GM21447 (cell line): Measurements from ENCODE around the gene MFN2.
"Not testable (repeated sequence)": the region's sequence is repeated elsewhere in the genome, so short reads cannot be mapped to it uniquely, and the experiment has no call there.

Source experiments
- ATAC-seq: cut with Tn5 transposase; IDR thresholded peaks from one replicate; pipeline ENCODE4 v1.9.1; 2021; ENCODE audit not compliant: unreplicated experiment

MFN2 gene

DNA sequence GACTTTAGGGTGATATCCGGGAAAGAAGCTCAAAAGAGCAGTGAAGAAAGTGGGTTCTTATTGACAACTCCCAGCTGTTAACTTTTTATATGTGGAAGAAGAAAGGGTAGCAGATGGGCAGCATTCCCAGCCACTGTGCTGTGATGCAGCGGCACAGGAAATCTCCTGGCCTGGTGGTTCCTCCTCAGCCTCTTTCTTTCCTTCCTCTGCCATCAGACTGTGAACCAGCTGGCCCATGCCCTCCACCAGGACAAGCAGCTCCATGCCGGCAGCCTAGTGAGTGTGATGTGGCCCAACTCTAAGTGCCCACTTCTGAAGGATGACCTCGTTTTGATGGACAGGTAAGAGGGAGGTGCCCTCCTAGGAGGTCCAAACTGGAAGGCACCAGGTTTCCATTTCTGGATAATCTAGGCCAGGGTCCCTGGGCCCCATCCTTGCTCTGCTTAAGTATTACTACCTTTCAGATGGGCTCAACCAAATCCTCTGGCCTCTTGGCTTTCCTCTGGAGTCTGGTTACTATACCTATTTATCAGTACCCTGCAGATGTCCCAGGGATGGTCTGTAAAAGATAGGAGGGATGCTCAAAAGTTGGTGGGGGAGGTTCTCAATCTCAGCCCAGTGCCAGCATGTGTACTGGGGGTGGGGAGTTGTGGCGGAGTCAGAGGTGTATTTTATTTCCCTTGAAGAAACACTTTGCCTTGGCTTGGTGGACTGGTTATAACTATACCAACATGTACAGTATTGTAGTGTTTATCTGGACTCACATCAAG is 17.0 kb downstream of the MFN2 start:
- ATAC-seq = no peak

DNA sequence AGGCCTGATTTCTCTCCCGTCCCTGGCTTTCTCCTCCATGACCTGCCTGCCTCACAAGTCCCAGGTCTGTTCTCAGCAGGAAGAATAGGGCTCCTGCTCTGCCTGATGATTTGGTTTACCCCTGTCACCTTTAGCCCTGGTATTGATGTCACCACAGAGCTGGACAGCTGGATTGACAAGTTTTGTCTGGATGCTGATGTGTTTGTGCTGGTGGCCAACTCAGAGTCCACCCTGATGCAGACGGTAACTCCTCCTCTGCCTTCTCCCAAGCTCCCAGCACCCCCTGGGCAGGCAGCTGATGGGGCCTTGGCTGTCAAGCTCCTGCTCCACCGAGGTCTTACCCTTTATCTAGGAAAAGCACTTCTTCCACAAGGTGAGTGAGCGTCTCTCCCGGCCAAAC is 18.4 kb downstream of the MFN2 start:
- no peak for ATAC-seq

DNA sequence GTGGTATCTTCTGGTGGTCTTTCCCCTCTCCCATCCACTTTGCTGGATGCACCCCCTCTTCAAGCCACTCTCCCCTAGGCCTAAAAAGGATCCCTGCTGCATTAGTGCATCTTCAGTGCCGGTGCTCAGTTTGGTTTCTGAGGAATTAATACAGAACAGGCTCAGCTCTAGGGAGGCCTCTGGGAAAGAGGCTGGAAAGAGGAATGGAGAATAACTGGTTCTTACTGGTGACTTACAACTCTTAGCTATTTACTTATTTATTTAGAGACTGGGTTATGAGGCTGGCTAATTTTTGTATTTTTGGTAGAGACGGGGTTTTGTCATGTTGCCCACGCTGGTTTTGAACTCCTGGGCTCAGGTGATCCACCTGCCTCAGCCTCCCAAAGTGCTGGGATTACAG is 19.0 kb downstream of the MFN2 start:
- no peak for ATAC-seq

DNA sequence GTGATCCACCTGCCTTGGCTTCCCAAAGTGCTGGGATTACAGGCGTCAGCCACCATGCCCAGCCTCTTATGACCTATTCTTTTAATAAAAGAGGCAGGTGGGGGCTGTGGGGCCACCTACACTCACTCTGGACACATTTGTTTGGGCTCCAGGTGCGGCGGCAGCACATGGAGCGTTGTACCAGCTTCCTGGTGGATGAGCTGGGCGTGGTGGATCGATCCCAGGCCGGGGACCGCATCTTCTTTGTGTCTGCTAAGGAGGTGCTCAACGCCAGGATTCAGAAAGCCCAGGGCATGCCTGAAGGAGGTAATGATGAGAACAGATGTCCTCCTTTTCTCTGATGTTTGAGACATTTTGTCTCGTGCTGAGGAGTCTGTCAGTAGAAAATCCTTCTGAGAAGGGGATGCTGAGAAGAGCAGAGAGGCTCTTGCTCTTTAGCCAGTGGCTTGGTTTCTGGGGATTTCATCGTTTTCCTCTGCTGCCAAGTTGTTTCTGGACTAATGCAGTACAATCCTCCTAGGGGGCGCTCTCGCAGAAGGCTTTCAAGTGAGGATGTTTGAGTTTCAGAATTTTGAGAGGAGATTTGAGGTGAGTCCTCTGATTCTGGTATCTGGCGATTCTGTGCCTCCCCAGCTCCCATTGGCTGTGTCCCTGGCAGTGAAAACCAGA is 21.1 kb downstream of the MFN2 start:
- ATAC-seq = no peak

DNA sequence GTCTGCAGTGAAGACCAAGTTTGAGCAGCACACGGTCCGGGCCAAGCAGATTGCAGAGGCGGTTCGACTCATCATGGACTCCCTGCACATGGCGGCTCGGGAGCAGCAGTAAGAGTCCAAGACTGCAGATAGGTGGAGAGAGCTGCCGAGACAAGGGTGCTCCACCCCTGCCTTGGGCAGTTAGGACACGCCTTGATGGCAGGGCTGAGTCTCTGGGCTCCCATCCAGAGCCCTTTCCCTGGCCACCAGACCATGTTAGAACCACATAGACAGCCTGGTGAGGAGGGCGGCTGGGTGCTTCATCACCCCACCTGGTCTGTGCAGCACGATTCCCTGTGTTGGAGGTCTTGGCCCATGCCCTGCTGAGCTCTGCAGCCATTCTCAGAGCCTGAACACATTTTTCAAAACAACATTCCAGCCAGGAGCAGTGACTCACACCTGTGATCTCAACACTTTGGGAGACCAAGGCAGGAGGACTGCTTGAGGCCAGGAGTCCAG is 21.8 kb downstream of the MFN2 start:
- ATAC-seq = no peak

DNA sequence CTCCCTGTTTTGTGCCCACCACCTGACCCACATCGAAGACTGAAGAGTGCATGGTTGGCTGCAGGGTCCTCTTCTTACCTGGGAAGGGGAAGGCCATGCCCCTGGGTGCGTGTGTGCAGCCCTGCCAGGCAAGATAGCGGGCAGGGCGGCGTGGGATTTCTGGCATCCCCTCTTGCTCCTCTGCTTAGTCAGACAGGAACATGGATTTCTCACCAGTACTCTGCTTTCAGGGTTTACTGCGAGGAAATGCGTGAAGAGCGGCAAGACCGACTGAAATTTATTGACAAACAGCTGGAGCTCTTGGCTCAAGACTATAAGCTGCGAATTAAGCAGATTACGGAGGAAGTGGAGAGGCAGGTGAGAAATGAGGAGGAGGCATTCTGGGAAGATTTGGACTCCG is 23.5 kb downstream of the MFN2 start:
- no peak for ATAC-seq

DNA sequence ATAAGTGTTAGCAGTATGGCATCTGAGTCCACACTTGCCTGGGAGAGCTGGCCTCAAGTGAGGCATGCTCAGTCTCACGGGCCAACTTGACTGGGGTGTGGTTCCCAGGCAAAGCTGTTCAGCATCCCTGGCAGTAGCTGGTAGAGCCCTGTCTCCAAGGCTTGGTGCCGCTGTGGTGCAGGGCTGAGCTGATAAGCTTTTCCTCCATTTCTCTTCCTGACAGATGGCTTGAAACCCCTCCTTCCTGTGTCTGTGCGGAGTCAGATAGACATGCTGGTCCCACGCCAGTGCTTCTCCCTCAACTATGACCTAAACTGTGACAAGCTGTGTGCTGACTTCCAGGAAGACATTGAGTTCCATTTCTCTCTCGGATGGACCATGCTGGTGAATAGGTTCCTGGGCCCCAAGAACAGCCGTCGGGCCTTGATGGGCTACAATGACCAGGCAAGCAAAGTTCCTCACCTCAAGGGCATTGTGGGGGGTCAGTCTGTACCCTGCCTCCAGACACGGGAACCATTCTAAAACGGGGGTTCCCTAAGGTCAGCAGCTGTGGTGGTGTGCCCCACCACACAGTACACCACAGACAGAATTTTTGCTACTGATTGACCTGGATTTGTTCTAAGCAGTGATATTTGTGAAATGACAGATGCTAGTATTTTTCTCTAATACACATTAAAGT is 25.4 kb downstream of the MFN2 start:
- ATAC-seq = no peak

DNA sequence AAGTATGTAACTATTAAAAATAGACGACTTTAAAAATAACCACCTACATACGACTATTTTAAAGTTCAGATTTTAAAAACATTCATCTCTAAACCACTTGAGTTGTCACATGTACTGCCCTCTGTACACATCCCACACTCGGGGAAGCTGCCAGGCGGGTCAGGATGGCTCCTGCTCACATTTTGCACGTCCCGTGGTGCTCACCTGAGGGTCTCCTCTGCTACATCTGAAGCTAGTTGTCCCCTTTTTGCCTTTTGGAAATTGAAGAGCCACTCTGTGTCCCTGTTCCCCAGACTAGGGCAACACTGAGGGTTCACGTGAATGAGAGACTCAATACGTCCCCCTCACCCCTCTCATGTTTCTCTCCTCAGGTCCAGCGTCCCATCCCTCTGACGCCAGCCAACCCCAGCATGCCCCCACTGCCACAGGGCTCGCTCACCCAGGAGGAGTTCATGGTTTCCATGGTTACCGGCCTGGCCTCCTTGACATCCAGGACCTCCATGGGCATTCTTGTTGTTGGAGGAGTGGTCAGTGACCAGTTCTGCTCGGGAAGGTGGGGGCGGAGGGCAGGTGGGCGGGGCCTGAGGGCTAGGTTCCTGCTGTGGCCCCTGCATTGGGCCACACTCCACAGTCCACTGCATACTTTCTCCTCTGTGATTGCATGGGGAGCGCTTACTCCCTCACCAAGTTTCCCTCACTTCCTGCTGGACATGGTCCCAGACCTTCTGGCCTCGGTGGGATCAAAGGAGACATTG is 26.1 kb downstream of the MFN2 start:
- ATAC-seq = no peak

DNA sequence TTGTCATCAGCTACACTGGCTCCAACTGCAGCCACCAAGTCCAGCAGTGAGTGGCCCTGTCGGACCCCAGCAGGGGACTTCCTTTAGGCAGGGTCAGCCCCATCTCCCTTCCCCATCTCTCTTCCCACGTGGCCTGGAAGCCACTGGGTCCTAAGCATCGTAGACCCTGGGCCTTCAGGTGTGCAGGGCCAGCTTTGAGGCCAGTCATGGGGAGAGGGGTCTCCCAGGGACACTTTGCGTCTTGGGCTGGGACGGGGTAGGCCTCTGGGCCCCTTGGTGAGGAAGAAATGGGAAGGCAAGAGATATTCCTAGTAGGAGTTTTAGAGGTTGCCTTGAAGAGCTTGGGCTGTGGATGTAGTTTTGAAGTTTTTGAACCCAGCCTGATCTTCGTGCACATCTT is 27.0 kb downstream of the MFN2 start:
- ATAC-seq = no peak

DNA sequence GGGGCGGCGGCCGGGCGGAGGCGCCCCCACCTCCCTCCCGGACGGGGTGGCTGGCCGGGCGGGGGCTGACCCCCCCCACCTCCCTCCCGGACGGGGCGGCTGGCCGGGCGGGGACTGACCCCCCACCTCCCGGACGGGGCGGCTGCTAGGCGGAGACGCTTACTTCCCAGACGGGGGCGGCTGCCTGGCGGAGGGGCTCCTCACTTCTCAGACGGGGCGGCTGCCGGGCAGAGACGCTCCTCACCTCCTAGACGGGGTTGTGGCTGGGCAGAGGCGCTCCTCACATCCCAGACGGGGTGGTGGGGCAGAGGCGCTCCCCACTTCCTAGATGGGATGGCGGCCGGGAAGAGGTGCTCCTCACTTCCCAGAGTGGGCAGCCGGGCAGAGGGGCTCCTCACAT is 28.1 kb downstream of the MFN2 start:
- not testable (repeated sequence) for ATAC-seq

DNA sequence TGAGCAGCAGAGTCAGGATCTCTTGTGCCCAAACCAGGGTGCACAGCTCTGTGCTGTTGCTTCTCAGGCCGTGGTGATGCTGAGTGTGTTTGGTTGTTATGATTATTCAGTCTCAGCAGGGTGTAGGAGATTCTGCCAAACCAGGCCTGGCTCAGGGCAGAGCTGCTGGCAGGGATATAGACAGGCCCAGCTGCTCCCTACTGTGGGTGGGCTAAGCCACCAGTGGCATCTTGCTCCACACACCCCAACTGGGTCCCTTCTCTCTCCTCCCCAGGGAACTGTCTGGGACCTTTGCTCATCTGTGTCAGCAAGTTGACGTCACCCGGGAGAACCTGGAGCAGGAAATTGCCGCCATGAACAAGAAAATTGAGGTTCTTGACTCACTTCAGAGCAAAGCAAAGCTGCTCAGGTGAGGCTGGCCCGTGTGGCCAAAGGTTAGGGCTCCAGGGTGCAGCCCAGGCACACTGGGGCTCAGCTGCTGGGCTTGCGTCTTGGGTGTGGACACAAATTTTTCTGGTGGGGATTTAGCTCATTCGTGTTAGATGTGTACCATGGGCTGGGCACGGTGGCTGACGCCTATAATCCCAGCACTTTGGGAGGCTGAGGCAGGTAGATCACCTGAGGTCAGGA is 29.2 kb downstream of the MFN2 start:
- ATAC-seq = no peak

DNA sequence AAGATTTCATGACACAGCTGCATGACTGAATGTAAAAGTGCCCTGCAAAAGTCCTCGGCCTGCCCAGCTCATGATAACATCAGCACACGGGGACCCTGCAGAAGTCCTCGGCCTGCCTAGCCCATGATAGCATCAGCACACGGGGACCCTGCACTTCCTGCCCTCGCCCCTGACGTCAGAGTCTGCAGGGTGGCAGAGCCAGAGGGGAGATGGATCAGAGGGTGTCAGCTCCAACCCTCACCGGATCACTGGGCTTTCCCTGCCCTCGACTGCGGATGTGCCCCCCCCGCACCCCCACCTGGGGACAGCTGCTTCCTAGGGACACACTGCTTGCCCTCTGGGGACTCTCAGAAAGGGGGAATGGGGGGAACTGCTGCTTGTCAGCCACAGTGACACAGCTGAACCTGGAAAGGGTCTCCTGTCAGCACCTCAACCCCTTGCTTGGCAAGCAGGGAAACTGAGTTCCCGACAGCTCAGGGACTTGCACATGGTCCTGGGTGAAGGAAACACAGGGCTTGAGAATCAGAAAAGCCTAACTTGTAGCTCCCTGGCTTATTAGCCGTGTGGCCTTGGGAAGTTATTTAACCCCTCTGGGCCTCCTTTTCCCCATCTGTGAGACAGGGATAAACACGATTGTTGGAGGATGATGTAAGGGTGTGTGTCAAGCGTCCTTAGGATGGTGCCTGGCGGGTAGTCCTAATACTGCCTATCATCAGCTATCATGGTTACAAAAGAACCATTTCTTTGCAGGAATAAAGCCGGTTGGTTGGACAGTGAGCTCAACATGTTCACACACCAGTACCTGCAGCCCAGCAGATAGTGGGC is 30.7 kb downstream of the MFN2 start:
- no peak for ATAC-seq

DNA sequence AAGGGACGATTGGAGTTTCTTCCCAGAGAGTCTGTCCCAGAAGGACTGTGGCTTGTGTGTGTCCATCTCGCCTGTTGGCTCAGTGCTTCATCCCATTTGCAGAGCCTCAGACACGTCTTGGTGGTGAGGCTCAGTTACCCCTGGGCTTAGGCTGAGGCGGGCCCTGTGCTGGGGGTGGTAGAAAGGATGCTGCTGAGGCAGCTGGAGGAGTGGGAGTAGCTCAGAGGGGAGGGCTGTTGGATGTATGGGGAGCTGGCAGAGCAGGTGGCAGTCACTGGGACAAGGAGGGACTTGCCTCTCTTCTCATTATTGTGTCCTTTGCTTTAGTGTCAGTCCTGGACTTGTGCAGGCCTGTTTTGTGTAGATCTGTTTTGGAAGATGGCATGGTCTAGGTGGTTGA is 31.8 kb downstream of the MFN2 start:
- ATAC-seq = no peak

DNA sequence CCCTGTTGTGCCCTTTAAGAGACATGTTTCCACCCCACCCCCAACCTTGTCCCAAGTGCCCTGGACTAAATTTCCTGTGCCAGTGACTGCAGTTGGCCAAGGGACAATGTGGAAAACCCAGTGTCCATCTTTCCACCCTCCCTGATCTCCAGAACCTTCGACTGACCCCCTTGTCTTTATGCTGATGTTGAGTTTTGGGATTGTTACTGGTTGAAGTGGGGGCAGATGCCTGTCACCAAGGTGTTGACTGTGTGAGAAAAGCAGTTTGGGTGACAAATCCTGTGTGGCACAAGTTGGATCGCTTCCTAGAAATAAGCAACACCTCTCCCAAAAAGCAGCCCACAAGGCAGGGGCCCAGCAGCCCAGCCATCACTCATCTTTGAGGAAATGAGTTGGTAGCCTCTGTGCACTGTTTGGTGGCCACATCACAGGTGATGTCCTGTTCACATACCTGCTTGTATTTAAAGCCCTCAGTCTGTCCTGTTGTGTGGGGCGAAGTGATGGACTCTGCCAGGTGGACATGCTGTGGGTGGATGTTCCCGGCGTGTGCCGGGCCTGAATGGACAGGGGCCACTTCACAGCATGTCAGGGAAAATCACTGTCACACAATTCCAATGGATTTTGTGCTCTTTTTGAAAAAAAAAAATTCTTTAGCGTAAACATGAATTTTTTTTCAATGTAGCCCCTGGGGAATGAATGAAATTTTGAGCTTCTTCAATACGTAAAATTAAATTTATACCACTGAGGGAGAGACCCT is 32.5 kb downstream of the MFN2 start:
- no peak for ATAC-seq

DNA sequence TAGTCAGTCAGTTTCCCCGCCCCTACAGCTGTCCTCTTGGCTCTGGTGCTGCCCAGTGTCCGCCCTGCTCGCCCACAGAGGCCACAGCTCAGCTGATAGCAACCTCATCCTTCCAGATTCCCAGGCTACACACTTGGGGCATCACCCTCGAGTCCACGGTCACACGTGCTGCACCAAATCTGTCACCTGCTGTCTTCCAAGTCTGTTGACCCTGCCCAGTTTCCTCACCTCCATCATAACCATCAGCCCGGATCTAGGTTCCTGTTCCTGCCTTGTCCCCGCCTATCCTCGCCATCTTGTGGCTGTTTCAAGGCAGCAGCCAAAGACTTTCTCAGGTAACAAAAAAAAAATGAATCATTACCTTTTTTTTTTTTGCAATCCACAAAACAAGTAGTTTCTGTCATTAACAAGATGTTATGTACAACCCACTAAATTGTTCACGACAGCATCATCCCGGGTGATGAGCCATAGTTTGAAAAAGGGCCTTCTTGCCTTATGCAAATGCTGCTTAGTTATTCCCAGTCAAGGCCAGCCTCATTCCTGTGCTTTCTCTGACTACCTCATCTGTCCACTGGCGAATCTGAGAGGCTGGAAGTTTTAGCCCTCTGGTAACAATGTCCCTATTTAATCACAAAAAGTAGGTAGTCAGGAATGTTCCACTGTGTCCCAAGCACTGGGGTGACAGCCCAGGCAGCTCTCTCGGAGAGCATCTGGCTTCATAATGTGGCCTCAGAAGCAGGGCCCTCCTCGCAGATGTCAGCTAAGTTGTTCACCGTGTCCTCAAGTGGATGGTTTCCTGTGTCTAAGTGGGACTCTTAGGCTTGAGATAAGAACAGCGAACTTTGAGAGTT is 34.1 kb downstream of the MFN2 start:
- no peak for ATAC-seq

DNA sequence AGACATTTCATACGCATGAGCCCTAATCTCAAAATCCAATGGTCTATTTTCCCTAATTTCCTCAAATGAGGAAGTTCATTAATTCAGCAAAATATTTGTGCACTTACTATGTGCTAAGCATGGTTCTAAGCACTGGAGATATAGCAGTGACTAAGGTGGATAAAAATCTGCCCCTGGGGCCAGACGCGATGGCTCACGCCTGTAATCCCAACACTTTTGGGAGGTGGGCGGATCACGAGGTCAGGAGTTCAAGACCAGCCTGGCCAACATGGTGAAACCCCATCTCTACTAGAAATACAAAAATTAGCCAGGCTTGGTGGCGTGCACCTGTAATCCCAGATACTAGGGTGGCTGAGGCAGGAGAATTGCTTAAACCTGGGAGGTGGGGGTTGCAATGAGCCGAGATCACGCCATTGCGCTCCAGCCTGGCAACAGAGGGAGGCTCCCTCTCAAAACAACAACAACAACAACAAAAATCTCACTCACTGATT is 34.8 kb downstream of the MFN2 start:
- no peak for ATAC-seq

DNA sequence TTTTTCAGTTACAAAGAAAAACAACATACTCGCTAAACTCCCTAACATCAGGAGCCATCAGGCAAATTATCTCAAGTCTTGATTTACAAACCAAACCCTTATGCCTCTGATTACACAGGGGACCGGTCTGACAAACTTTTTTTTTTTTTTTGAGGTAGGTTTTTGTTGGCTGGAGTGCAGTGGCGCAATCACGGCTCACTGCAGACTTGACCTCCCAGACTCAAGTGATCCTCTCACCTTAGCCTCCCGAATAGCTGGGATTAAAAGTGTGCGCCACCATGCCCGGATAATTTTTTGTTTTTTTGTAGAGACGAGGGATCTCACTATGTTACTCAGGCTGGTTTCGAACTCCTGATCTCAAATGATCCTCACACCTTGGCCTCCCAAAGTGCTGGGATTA is 35.3 kb downstream of the MFN2 start:
- ATAC-seq = no peak

DNA sequence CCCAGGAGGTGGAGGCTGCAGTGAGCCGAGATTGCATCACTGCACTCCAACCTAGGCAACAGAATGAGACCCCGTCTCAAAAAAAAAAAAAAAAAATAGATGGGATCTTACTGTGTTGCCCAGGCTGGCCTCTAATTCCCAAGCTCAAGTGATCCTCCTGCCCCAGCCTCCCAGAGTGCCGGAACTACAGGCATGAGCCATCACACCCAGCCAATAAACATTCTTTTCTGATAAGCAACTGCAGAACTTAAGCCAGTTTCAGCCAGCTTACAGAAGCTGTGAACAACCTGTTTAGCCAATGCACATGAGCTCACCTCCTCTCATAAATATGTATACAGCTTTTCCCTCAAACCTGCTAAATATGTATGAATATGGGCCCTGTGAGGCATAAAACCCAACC is 35.9 kb downstream of the MFN2 start:
- ATAC-seq = no peak
